CD4-positive, alpha-beta T cell (primary cell): ENCODE measurements around the gene KRT5. TPM values are rescaled to one million over a fixed set of nuclear protein-coding genes. Genes with fewer than 3 reads are reported as not detected.

Experiments used
- ATAC-seq: fragments of 200-7000 bp; cut with Tn5 transposase; one replicate; pipeline ENCODE4 v1.10.0; 2022; ENCODE audit warnings: mild to moderate bottlenecking; ENCODE audit not compliant: poor library complexity
- CTCF ChIA-PET: fragments of 350-600 bp; sonication (Branson Sonifier 250); formaldehyde crosslinking; loops from one replicate; lab custom pipeline; 2021; ENCODE audit warnings: antibody characterized with exemption, inconsistent platforms; lab: Charles Lee
- POLR2A ChIA-PET: fragments of 350-600 bp; sonication (Branson Sonifier 250); formaldehyde crosslinking; loops from one replicate; lab custom pipeline; 2021; ENCODE audit warnings: antibody characterized with exemption, inconsistent platforms; lab: Charles Lee
- DNase-seq, 14 experiments: peaks; one replicate each; pipeline ENCODE4 v3.0.0-alpha.2; 2013 to 2020; ENCODE audit warnings: mixed read lengths in 2 of 14
- H3K27ac ChIP-seq, 2 donors: one replicate each; pipeline versions ENCODE4 v1.5.1 to v1.7.0; 2013; ENCODE audit warnings: low read length in 2 of 2, low read depth in 1 of 2, mild to moderate bottlenecking in 1 of 2
- H3K27me3 ChIP-seq, 2 experiments: 1 replicate in 1 of 2; 2 replicates in 1 of 2; pipeline versions ENCODE4 v1.6.1 to v1.7.0; 2013; ENCODE audit warnings: low read length in 2 of 2, control low read depth in 1 of 2, mild to moderate bottlenecking in 1 of 2, moderate library complexity in 1 of 2; ENCODE audit not compliant: insufficient read depth in 2 of 2, control insufficient read depth in 1 of 2
- H3K36me3 ChIP-seq: one replicate; pipeline ENCODE4 v1.6.1; 2013; ENCODE audit warnings: low read length, control low read depth; ENCODE audit not compliant: insufficient read depth
- H3K4me1 ChIP-seq: one replicate; pipeline ENCODE4 v1.6.1; 2013; ENCODE audit warnings: low read length, control low read depth; ENCODE audit not compliant: insufficient read depth
- H3K4me3 ChIP-seq: one replicate; pipeline ENCODE4 v1.5.1; 2013; ENCODE audit warnings: mild to moderate bottlenecking, low read length, moderate library complexity
- H3K9me3 ChIP-seq, 2 experiments: 1 replicate in 1 of 2; 2 replicates in 1 of 2; pipeline versions ENCODE4 v1.6.1 to v1.7.0; 2013; ENCODE audit warnings: low read length in 2 of 2, mild to moderate bottlenecking in 2 of 2, control low read depth in 1 of 2, moderate library complexity in 1 of 2; ENCODE audit not compliant: control insufficient read depth in 1 of 2, insufficient read depth in 1 of 2
- H3K27ac Mint-ChIP-seq: one replicate; pipeline ENCODE4 v1.8.0; 2020; ENCODE audit warnings: mixed read lengths
- H3K27me3 Mint-ChIP-seq: one replicate; pipeline ENCODE4 v1.8.0; 2021; ENCODE audit warnings: mixed read lengths
- H3K36me3 Mint-ChIP-seq: one replicate; pipeline ENCODE4 v1.8.0; 2021; ENCODE audit warnings: low read depth, mixed read lengths
- H3K4me1 Mint-ChIP-seq: one replicate; pipeline ENCODE4 v1.8.0; 2021; ENCODE audit warnings: low read depth, mixed read lengths
- H3K4me3 Mint-ChIP-seq: one replicate; pipeline ENCODE4 v1.8.0; 2020; ENCODE audit warnings: mild to moderate bottlenecking, mixed read lengths
- H3K9me3 Mint-ChIP-seq: one replicate; pipeline ENCODE4 v1.8.0; 2020; ENCODE audit warnings: mixed read lengths
- intact Hi-C, 2 experiments: fragments of 100-400 bp; cut with DNase I in 1 of 2; cut with micrococcal nuclease in 1 of 2; formaldehyde crosslinking; loops; one replicate each; pipeline versions ENCODE4 v1.15.1 to v1.9.0; 2023 to 2025; cut with DNase I, micrococcal nuclease
- total RNA-seq, 174 experiments: library from RNA in 2 of 174; stranded (reverse) in 2 of 174; gene quantifications; one replicate each; pipeline ENCODE4 v1.2.3 and lab custom pipeline; 2021 to 2026
- TF ChIP-seq, protein P1 (sequence below): fragments of 200-600 bp; IDR thresholded peaks from one replicate; pipeline ENCODE4 v1.8.0; 2022; ENCODE audit warnings: antibody characterized with exemption, mild to moderate bottlenecking

Gene KRT5
- total RNA-seq, 2 experiments from 2014 or later: 0.60 to 0.81 TPM

DNA sequence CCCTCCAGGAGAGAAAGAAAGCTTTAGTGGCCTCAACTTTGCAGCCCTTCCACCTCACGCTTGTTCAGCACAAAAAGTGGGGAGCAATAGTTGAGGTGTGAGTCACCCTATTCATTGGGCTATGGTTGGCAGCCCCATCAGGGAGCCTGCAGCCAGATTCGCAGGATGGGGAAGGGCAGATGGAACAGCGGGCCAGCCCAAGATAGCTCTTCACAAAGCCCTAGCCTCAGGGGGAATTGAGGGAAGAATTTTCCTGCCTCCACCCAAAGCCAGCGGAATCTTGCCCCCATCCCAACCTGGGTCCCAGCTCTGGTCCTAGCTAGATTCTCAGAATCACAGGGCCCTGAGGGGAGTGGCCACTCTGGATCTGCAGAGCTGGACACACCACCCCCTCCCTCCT, 3.6 kb upstream of the KRT5 start:
- H3K4me1 ChIP-seq: peaks cover 2% of the 10 kb centered on the region
- intact Hi-C loops: no loop called here
- TF ChIP-seq, protein P1, sequence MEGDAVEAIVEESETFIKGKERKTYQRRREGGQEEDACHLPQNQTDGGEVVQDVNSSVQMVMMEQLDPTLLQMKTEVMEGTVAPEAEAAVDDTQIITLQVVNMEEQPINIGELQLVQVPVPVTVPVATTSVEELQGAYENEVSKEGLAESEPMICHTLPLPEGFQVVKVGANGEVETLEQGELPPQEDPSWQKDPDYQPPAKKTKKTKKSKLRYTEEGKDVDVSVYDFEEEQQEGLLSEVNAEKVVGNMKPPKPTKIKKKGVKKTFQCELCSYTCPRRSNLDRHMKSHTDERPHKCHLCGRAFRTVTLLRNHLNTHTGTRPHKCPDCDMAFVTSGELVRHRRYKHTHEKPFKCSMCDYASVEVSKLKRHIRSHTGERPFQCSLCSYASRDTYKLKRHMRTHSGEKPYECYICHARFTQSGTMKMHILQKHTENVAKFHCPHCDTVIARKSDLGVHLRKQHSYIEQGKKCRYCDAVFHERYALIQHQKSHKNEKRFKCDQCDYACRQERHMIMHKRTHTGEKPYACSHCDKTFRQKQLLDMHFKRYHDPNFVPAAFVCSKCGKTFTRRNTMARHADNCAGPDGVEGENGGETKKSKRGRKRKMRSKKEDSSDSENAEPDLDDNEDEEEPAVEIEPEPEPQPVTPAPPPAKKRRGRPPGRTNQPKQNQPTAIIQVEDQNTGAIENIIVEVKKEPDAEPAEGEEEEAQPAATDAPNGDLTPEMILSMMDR: no peak
- H3K36me3 ChIP-seq: no peaks in the 10 kb centered on the region
- H3K27ac Mint-ChIP-seq: no peak overlapping the region
- peaks cover 3% of the 10 kb centered on the region for H3K27me3 Mint-ChIP-seq
- ChIA-PET CTCF (no interaction called here), POLR2A (no interaction called here)
- peaks cover 0 to 2% of the 10 kb centered on the region in 2 experiments for H3K27me3 ChIP-seq
- ATAC-seq: no peak
- no peak overlapping the region for H3K4me3 ChIP-seq
- H3K9me3 ChIP-seq: no peaks in the 10 kb centered on the region
- no peaks in the 10 kb centered on the region for H3K9me3 Mint-ChIP-seq
- H3K36me3 Mint-ChIP-seq: no peaks in the 10 kb centered on the region
- no peak for DNase-seq
- no peaks in the 10 kb centered on the region for H3K4me1 Mint-ChIP-seq
- H3K4me3 Mint-ChIP-seq: no peak overlapping the region
- H3K27ac ChIP-seq: no peak overlapping the region

DNA sequence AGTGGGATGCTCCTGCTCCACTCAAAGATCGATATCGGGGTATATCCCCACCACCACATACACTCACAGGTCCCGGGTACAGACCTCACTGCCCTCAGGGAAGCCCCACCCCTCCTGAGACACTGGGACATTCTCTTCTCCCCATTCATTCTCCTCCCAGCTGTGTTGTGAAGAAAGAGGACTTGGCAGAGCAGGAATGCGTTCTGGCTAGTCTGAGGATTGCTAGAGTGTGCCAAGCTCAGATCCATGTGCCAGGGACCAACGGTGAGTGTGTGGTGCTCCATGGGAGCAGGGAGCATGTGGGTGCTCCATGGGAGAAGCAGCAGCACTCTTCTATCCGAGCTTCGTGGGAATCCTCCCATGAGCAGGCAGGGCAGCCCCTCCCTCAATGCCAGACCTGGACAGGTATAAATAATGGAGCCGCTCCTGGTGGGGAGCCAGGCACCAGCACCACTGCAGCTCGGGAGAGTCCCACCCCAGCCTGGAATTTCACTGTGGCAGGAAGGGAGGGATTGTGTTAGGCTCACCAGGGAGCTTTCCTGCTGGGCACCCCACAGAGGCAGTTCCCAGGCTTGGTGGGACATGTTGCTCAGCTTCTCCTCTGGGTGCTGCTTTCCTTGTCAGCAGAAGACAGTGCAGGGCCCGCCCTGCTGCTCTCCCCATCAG, 2.3 kb upstream of the KRT5 start:
- no peak overlapping the region for H3K27ac ChIP-seq
- no peak for ATAC-seq
- Mint-ChIP-seq H3K4me1 (no peaks in the 10 kb centered on the region), H3K4me3 (no peak overlapping the region), H3K9me3 (no peaks in the 10 kb centered on the region), H3K27ac (no peak overlapping the region), H3K36me3 (no peaks in the 10 kb centered on the region), H3K27me3 (peaks cover 3% of the 10 kb centered on the region)
- ChIA-PET POLR2A (no interaction called here), CTCF (no interaction called here)
- no peak for DNase-seq
- no peaks in the 10 kb centered on the region for H3K9me3 ChIP-seq
- TF ChIP-seq, protein P1: no peak
- no peak overlapping the region for H3K4me3 ChIP-seq
- peaks cover 2% of the 10 kb centered on the region for H3K4me1 ChIP-seq
- intact Hi-C loops: no loop called here
- peaks cover 0 to 2% of the 10 kb centered on the region in 2 experiments for H3K27me3 ChIP-seq
- no peaks in the 10 kb centered on the region for H3K36me3 ChIP-seq

DNA sequence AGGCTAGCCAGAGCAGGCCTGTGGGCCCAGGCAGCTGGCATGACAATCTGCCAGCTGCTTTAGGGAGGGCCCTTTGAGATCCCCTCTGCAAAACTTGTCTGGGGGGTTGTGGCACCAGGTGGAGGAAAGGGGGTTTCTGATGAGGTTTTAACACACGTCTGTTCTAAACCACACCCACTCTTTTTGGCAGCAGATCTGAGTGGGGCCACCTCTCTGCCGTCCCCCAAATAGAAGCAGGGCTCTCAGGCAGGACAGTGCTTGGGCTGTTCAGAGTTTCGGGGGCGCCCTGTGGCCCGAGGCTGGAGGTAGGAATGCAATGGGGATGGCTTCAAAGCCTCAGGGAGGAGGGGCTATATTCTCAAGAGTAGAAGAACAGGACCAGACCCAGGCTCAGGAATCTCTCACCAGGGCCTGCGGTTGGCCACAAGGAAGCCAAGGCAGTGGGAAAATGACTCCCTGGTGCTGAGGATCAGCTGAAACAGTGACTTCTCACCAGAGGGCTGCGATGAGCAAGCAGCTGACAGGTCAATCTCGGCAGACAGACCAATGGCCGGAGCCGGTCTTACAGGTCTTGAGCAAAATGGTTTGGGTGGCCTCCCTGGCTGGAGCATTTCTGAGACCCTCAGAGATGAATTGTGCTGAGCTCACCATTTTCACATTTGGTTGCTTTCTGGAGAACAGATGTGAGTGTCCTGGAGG, 1.5 kb upstream of the KRT5 start:
- no peak for ATAC-seq
- ChIA-PET POLR2A (interaction anchor here (1.3 kb wide), 1 partner anchor 9 kb away, joined by 3 read pairs; no protein-coding TSS in a partner anchor), CTCF (no interaction called here)
- Histone ChIP-seq H3K27ac (no peak overlapping the region), H3K4me1 (peaks cover 2% of the 10 kb centered on the region), H3K9me3 (no peaks in the 10 kb centered on the region), H3K4me3 (no peak overlapping the region), H3K27me3 (peaks cover 0 to 2% of the 10 kb centered on the region in 2 experiments), H3K36me3 (no peaks in the 10 kb centered on the region)
- Mint-ChIP-seq H3K27me3 (peaks cover 3% of the 10 kb centered on the region), H3K36me3 (no peaks in the 10 kb centered on the region), H3K4me1 (no peaks in the 10 kb centered on the region), H3K9me3 (no peaks in the 10 kb centered on the region), H3K4me3 (no peak overlapping the region), H3K27ac (no peak overlapping the region)
- intact Hi-C loops: no loop called here
- DNase-seq: no peak
- TF ChIP-seq, protein P1: no peak
